Large intestine (tissue), 3 donors: ENCODE data around the gene HMGCLL1. TPM values are rescaled to one million over a fixed set of nuclear protein-coding genes. Genes with fewer than 3 reads are reported as not detected.

Experiments
- DNase-seq, 2 donors: peaks; one replicate each; pipeline versions ENCODE4 v3.0.0 to v3.0.0-alpha.2; 2013
- H3K27ac ChIP-seq: one replicate; pipeline ENCODE4 v1.5.1; 2013; ENCODE audit warnings: low read length
- H3K27me3 ChIP-seq: 2 replicates; pipeline ENCODE4 v1.6.1; 2013; ENCODE audit warnings: low read length; ENCODE audit not compliant: control insufficient read depth, insufficient read depth
- H3K36me3 ChIP-seq: 2 replicates; pipeline ENCODE4 v1.6.1; 2013; ENCODE audit warnings: low read length; ENCODE audit not compliant: control insufficient read depth, insufficient read depth
- H3K4me1 ChIP-seq: one replicate; pipeline ENCODE4 v1.6.1; 2013; ENCODE audit warnings: low read length; ENCODE audit not compliant: control insufficient read depth, insufficient read depth
- H3K4me3 ChIP-seq: one replicate; pipeline ENCODE4 v1.5.1; 2013; ENCODE audit warnings: low read length
- H3K9me3 ChIP-seq: one replicate; pipeline ENCODE4 v1.6.1; 2013; ENCODE audit warnings: mild to moderate bottlenecking, low read depth, low read length, moderate library complexity; ENCODE audit not compliant: control insufficient read depth
- WGBS: methylation state at CpG from one replicate; pipeline ENCODE4 v1.1.5; 2013; ENCODE audit warnings: low lambda C conversion rate; ENCODE audit not compliant: insufficient coverage; 5-methylcytosine and 5-hydroxymethylcytosine counted together
- polyA plus RNA-seq: library from polyadenylated mRNA; unstranded; fragments of 120-200 nt; gene quantifications from one replicate; pipeline ENCODE4 v1.2.1, GENCODE V29; 2013

Gene HMGCLL1
- polyA plus RNA-seq, 1 donor: 3.0 TPM

- Histone ChIP-seq H3K27ac (no peak overlapping the region), H3K4me1 (no peaks in the 10 kb centered on the region), H3K9me3 (no peaks in the 10 kb centered on the region), H3K36me3 (no peaks in the 10 kb centered on the region), H3K27me3 (no peaks in the 10 kb centered on the region), H3K4me3 (no peak overlapping the region)
- DNase-seq: no peak
- WGBS: no CpG with 5 or more reads among the region's 3 CpGs
These were observed 9.4 kb downstream of the HMGCLL1 start for GRCh38 chr6:55569638-55570037.

- H3K9me3 ChIP-seq: no peaks in the 10 kb centered on the region
- peak in 1 of 2 donors; percentile 9 for DNase-seq
- H3K4me1 ChIP-seq: no peaks in the 10 kb centered on the region
- no CpG with 5 or more reads among the region's 1 CpG for WGBS
- H3K4me3 ChIP-seq: no peak overlapping the region
- H3K27ac ChIP-seq: no peak overlapping the region
- no peaks in the 10 kb centered on the region for H3K27me3 ChIP-seq
- no peaks in the 10 kb centered on the region for H3K36me3 ChIP-seq
These were observed 10.1 kb downstream of the HMGCLL1 start for GRCh38 chr6:55568808-55569439.

- no peaks in the 10 kb centered on the region for H3K4me1 ChIP-seq
These were observed 11.4 kb downstream of the HMGCLL1 start for GRCh38 chr6:55567558-55567957.

GRCh38 chr6:55566036-55566710 lies 12.8 kb downstream of the HMGCLL1 start:
- H3K36me3 ChIP-seq: no peaks in the 10 kb centered on the region
- H3K4me3 ChIP-seq: no peak overlapping the region
- DNase-seq: no peak
- no CpG with 5 or more reads among the region's 4 CpGs for WGBS
- no peaks in the 10 kb centered on the region for H3K9me3 ChIP-seq
- no peak overlapping the region for H3K27ac ChIP-seq
- H3K4me1 ChIP-seq: no peaks in the 10 kb centered on the region
- H3K27me3 ChIP-seq: no peaks in the 10 kb centered on the region

More at GRCh38 chr6:55567558-55567957, 11.4 kb downstream of the HMGCLL1 start:
- Histone ChIP-seq H3K4me3 (no peak overlapping the region), H3K27ac (no peak overlapping the region), H3K36me3 (no peaks in the 10 kb centered on the region), H3K27me3 (no peaks in the 10 kb centered on the region), H3K9me3 (no peaks in the 10 kb centered on the region)
- no peak for DNase-seq
- no CpG with 5 or more reads among the region's 4 CpGs for WGBS

GRCh38 chr6:55562318-55562717 lies 16.7 kb downstream of the HMGCLL1 start:
- no CpG with 5 or more reads among the region's 3 CpGs for WGBS
- H3K36me3 ChIP-seq: no peaks in the 10 kb centered on the region
- H3K27ac ChIP-seq: no peak overlapping the region
- no peak overlapping the region for H3K4me3 ChIP-seq
- no peaks in the 10 kb centered on the region for H3K4me1 ChIP-seq
- H3K27me3 ChIP-seq: no peaks in the 10 kb centered on the region
- no peaks in the 10 kb centered on the region for H3K9me3 ChIP-seq
- DNase-seq: no peak

GRCh38 chr6:55560290-55560885 lies 18.6 kb downstream of the HMGCLL1 start:
- Histone ChIP-seq H3K36me3 (no peaks in the 10 kb centered on the region), H3K4me3 (no peak overlapping the region), H3K27ac (no peak overlapping the region), H3K4me1 (no peaks in the 10 kb centered on the region), H3K9me3 (no peaks in the 10 kb centered on the region), H3K27me3 (no peaks in the 10 kb centered on the region)
- no peak for DNase-seq
- WGBS: 85% methylated on average over 2 of the region's 2 CpGs

GRCh38 chr6:55557146-55557545 lies 21.8 kb downstream of the HMGCLL1 start:
- no peaks in the 10 kb centered on the region for H3K4me1 ChIP-seq
- no peak overlapping the region for H3K4me3 ChIP-seq
- no peaks in the 10 kb centered on the region for H3K9me3 ChIP-seq
- DNase-seq: no peak
- no peaks in the 10 kb centered on the region for H3K27me3 ChIP-seq
- H3K27ac ChIP-seq: no peak overlapping the region
- WGBS: 100% methylated on average over 3 of the region's 7 CpGs
- H3K36me3 ChIP-seq: no peaks in the 10 kb centered on the region

- Histone ChIP-seq H3K4me3 (no peak overlapping the region), H3K36me3 (no peaks in the 10 kb centered on the region), H3K4me1 (no peaks in the 10 kb centered on the region), H3K9me3 (no peaks in the 10 kb centered on the region), H3K27ac (no peak overlapping the region), H3K27me3 (no peaks in the 10 kb centered on the region)
- DNase-seq: peak in 1 of 2 donors; percentile 13
These were observed 33.2 kb downstream of the HMGCLL1 start for GRCh38 chr6:55545791-55546190.

- Histone ChIP-seq H3K9me3 (no peaks in the 10 kb centered on the region), H3K4me3 (no peak overlapping the region), H3K4me1 (no peaks in the 10 kb centered on the region), H3K27ac (no peak overlapping the region), H3K27me3 (no peaks in the 10 kb centered on the region), H3K36me3 (no peaks in the 10 kb centered on the region)
- no CpG with 5 or more reads among the region's 4 CpGs for WGBS
- no peak for DNase-seq
These were observed 35.2 kb downstream of the HMGCLL1 start for GRCh38 chr6:55543633-55544309.

- no CpG with 5 or more reads among the region's 1 CpG for WGBS
- H3K36me3 ChIP-seq: no peaks in the 10 kb centered on the region
- DNase-seq: no peak
- no peak overlapping the region for H3K4me3 ChIP-seq
- H3K4me1 ChIP-seq: no peaks in the 10 kb centered on the region
- no peaks in the 10 kb centered on the region for H3K27me3 ChIP-seq
- no peak overlapping the region for H3K27ac ChIP-seq
- no peaks in the 10 kb centered on the region for H3K9me3 ChIP-seq
These were observed 38.0 kb downstream of the HMGCLL1 start for GRCh38 chr6:55541024-55541423.
